Hematopoietic multipotent progenitor cell treated with erythropoietin and hydrocortisone succinate and interleukin-3 and kit ligand, for 17 days (in vitro differentiated cells): Measurements from ENCODE around the gene PTPRN2.
"Not testable (repeated sequence)": the region's sequence is repeated elsewhere in the genome, so short reads cannot be mapped to it uniquely, and the experiment has no call there.

ENCODE experiments used
- DNase-seq: peaks from one replicate; pipeline ENCODE4 v3.0.0-alpha.2; 2015; ENCODE audit warnings: low spot score

The PTPRN2 gene

DNA sequence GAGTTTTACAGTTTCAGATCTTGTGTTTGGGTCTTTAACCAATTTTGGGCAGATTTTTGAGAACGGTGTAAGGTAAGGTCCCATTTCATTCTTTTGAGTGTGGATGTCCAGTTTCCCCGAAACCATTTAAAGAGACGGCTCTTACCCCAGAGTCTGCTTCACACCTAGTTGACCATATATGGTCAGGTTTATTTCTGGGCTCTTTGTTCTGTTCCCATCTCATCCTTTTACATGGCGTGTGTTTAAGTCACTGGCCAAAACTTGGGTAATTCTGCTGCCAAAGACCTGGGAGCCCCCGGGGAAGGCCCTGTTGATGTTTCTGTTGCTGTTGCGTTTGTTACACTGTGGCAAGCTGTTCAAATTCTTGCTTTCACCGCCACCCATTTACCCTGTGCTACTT, 120.1 kb downstream of the PTPRN2 start:
- no peak for DNase-seq

DNA sequence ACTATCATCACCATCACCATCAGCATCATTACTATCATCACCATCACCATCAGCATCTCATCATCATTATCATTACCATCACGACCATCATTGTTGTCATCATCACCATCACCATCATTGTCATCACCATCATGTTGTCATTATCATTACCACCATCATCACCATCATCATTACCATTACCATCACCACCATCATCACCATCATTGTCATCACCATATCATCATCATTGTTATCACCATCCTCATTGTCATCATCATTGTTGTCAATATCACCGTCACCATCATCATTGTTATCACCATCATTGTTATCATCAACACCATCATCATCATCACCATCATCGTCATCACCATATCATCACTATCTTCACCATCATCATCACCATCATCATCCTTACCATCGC, 124.3 kb downstream of the PTPRN2 start:
- DNase-seq = no peak

DNA sequence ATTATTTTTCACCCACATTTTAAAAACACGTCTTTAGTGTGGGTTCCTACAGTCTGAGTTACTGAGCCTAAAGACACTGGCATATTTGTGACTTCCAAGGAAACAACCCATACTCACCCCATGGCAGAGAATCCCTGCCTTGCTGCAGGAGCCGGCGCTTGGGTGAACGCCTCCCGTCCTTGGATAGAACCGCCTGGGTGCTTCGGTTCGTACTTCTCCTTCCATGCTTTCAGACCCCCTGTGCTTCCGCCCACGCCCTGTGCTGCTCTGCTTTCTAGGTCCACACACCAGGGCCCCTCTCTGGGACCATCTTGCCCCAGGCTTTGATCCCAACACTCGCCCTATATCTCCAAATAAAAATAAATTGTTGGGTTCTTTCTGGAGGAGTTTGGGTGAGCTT, 125.8 kb downstream of the PTPRN2 start:
- no peak for DNase-seq

DNA sequence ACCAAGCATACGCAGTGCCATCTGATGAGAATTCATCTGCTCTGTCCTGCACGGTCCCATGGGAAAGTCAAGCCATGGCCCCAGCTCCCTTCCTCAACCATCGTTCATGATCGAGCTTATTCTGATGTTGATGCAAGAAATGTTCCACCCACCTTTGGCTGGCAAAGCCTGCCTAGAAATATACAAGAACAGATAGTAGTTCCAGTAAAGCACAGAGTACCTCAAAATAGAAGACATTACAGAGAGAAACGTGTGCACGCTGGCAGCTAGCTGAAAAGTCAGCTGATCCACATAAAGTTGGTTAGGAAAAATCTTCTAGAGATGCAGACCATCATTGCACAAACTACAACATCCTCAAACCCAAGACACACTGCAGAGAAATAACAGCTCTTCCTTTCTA, 127.0 kb downstream of the PTPRN2 start:
- DNase-seq = no peak

DNA sequence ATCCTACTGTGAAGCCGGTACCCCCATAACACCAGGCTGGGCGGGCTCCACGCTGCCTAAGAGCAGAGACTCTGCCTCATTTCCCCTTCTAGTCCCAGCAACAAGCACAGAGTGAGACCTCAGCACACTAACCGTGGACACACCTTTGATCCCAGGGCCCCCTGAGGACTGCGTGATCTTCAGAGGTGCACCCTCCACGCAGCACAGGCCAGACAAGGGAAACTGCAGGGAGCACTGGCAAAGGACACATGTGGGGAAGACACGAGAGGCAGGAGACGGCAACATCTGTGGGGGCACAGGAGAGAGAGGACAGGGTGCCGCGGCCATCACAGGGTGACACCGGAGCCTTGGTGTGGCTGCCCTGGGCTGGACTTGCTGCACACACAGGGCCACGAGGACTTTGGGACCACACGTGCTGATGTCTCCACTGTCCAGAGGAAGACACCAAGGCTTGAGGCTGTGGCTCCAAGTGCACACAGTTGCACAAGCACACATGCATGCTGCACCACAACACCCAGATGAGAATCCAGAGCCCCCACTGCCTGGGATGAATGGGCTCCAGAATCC, 128.8 kb downstream of the PTPRN2 start:
- DNase-seq = no peak

DNA sequence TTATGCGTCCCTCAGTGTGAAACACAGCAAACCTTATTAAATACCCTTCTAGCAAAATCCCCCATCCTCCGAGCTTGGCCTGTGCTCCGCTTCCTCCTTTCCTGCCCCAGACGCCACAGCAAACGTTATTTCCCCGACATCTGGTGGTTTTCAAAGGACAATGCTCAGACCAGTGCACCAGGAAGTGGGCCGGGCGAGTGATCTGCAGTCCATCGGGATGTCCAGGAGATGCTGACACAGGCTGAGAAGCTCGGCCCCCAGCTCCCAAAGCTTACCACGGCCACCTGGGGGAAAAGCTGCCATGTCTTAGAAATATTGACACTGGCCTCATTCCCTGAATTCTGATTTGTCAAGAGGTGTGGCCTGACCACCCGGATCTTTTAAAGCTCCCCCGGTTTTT, 129.5 kb downstream of the PTPRN2 start:
- no peak for DNase-seq

DNA sequence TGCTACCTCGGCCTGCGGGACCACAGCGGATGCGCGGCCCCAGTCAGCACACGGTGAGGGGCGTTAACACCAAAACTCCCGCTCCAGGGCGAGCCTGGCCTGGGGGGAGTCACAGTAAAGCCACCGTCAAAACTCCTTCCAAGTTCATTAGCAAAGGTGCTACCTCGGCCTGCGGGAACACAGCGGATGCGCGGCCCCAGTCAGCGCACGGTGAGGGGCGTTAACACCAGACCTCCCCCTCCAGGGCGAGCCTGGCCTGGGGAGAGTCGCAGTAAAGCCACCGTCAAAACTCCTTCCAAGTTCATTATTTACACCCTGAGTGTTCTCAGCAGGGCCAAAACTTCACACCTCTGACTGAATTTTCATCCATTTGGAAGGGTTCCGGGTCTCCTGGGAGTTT, 130.0 kb downstream of the PTPRN2 start:
- not testable (repeated sequence) for DNase-seq

DNA sequence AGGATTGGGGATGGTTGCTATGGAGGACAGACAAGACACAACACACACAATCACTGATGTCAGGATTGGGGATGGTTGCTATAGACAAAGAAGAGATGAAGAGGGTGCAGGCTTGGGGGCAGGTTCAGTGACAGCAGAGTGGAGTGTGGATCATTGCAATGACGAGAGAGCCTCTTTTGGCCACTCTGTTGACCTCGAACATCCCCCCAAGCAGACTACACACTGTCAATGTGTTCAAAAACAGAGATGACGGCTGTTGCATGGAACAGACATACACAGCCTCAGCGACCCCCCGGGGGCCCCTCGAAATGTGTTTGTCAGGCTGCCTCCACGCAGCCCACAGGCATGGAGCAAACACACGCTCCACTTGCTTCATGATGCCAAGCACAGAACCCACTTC, 133.0 kb downstream of the PTPRN2 start:
- DNase-seq = no peak

DNA sequence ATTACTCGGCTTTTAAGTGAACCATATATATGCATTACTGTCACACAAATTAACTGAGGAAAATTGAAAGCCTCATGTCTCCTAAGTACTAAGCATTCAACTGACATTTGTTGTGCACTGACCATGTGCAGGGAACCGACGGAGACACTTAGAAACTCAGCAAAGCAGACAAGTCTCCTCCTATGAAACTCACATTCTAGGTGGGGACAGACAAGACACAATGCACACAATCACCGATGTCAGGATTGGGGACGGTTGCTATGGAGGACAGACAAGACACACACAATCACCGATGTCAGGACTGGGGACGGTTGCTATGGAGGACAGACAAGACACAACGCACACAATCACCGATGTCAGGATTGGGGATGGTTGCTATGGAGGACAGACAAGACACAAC, 134.0 kb downstream of the PTPRN2 start:
- DNase-seq = no peak

DNA sequence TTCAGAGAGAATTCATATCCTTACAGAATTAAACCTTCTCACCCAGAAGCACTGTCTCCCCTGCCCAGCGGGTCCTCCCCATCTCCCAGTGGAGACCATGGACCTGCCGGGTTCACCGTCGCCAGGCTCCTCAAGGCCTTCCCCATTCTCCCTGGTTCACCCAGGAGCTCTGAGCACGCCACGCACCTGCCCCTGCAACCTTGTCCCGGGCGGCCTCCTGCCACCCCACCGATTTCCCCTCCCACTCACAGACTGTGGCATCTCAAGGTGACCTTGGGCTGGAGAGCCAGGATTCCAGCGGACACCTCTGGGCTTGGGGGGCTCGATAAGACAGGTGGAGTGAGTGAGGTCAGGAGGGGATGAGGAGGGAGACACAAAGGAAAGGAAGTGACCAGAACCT, 135.3 kb downstream of the PTPRN2 start:
- no peak for DNase-seq

DNA sequence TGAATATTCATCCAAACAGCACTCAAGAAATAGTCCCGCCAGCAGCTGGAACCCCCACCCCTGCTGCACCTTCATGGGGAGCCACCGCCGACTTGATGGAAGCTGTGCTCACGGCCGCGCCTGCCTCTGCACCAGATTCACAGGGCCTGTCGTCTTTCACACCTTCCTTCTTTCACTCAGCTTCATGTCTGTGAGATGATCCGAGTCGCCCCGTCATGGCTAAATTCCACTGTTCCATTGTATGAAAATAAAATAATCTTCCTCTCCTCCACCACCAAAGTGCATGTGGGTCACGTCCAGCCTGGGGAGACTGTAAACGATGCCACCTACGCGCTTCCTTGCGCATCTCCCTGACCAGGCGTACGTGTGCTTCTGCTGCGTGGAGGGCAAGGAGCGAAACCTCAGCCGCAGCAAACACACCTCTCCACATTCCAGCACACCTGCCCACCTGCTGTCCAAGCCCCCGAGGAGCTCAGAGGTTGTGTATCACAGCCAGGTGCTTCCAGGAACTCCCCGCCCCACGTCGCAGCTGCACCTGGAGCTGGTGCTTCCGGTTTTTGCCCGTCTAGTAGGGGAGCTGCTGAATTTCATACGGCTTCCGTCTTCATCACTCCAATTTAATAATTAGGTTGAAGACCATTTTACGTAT, 137.0 kb downstream of the PTPRN2 start:
- DNase-seq = no peak

DNA sequence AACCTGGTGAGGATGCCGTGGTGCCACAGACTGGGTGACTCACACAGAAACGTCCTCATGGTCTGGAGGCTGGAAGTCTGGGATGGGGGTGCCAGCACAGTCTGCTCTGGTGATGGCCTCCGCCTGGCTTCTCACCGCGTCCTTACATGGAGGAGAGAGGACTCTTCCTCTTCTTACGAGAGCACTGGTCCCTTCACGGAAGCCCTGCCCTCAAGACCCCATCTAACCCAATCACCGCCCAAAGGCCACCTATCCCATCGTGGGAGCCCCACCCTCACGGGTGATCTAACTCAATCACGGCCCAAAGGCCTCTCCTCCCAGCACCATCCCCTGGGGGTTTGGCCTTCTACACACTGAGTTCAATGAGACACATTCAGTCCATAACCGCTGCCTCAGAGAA, 137.7 kb downstream of the PTPRN2 start:
- DNase-seq = no peak

DNA sequence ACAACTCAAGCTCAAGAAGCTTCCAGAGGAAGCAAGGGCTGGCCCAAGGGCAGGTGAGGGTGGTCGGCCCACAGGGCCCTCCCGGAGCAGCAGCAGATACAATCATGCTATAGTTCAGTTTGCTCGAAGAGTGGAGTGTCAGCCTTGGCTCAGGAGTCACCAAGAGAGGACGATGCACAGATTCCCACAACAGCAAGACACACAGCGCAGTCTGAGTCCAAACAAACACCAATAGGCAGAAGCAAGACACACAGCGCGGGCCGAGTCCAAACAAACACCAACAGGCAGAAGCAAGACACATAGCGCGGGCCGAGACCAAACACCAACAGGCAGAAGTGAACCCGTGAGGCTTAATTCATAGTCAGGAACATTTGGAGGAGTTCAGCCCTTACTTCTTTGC, 138.4 kb downstream of the PTPRN2 start:
- DNase-seq = no peak

DNA sequence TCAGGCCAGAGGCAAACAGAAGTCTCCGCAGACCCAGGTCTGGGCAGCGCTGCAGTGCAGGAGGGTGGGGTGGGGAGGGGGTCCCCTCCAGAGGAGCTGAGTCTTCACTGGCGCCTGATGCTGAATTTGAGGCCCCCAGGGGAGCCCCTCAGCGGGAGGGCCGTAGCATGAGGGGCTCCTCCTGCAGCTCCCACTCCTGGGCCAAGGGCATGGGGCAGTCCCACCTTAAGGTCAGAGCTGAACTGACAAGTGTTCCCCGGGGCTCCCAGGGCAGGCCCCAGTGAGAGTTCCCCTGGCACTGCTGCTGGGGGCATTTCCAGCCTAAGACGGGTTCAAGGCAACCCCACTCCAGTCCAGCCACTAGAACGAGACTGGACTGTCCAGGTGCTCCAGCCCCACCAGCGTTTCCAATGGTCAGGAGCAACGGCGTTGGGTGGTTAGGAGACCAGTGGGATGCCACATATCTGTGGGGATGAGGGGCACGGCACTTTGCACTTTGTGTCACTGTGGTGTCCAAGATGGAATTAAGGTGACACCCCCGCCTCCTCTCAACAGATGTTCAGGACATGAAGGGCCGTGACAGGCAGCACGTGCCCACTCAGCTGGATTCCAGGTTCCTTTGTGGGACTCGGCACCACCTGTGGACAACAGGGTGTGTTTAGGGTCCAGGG, 139.1 kb downstream of the PTPRN2 start:
- no peak for DNase-seq

DNA sequence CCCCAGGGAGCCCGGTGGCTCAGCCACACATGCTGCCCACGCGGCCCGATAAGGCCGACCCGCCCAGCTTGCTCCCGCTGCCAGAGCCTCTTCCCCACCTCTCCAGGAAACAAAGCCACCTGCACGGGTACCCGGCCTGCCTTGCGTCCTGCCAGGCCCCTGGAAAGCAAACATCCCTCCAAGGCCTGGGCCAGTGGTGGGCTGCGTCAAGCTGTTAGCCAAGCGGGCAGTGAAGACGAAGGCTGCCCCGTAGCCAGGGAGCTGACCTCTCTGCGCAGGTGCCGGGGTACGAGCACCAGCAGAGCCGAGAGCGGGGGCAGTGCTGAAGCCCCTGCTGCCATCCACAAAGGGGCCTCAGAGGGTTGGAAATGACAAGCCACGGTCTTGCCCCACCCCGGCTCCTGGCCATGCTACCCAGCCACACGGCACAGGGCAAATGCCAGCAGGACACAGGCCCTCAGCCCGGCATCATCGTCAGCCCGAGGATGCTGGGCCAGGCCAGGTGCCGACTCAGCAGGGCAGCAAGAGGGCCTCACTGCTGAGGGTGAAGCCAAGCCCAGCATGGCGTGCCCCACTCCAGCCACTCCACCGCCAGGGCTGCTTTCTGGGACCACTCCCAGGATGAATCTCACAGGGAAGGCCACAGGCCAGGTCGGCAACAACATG, 140.0 kb downstream of the PTPRN2 start:
- no peak for DNase-seq

DNA sequence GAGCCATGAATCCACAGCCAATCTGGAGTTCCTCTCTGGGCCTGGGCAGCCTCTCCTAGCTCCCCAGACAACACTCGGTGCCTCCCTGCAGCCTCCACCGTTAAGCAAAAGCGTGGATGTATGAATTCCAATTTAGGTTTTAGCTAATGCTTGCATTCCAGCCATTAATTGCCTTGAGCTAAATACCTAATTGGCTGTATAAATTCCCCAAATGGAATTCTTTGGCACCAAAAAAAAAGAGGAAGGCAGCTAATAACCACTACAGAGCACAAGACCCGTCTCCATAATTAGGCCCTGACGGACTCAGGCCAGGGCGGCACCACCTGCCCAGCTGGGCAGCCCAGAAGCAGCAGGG, 140.5 kb downstream of the PTPRN2 start:
- DNase-seq = no peak

DNA sequence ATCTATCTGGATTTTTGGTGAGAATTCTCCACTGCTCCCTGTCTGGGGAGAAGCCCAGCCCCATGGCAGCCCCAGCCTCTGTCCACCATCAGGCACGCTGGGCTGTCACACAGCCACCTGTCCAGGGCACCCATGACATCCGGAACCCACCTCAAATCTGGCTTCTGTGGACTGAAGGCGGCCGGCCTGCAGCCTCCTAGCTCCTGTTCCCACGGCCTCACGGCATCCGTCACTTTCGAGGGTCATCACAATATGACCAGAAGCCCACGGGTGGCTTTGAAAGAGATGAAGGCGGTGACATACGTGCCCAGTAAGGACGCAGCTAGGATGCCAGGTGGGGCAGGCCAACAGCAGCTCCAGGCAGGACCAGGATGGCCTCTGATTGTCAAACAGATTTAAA, 140.9 kb downstream of the PTPRN2 start:
- no peak for DNase-seq

DNA sequence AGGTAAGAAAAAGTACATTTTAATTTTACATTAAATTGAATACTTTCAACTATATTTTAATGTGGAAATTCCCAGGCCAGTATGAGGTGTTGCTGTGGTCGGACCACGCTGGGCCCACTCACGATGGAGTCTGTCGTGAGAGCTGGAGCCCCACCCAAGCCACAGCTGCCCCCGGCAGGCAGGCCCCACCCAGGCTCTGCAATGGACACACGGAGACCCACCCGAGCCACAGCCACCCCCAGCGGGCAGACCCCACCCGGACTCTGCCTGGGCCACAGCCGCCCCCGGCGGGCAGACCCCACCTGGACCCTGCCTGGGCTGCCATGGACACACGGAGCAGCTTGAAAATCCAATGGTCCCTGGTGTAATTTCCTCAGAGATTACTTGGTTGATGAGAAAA, 141.3 kb downstream of the PTPRN2 start:
- no peak for DNase-seq

DNA sequence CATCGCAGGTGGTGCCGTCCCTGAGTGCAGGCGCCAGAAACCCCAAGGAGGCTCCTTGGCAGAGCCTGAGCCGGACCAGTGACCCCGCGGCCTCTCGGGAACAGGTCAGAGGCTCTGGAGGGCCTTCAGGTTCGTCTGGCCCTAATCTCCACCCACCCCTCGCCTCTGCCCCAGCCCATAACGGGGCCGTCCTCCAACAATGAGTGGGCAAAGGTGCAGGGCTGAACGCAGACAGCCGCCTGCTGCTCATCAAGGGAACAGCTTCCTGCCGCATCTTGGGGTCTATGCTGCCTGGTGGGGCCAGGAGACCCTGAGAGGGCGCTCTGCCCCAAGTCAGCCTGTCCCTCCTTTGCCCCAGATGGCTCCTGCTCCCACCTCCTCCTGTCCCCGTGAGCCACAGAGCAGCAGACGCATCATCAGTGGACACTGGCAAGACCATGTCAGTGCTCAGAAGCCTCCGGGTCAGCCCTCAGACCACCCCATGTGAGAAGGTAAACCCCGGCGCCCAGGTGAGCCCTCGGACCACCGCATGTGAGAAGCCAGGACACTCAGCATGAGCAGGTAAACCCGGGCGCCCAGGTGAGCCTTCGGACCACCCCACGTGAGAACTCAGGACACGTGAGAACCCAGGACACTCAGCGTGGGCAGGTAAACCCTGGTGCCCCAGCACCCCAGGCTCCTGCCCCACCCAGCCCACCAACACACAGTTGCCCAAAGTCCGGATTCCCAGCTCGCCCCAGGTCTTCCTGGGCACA, 142.0 kb downstream of the PTPRN2 start:
- no peak for DNase-seq

DNA sequence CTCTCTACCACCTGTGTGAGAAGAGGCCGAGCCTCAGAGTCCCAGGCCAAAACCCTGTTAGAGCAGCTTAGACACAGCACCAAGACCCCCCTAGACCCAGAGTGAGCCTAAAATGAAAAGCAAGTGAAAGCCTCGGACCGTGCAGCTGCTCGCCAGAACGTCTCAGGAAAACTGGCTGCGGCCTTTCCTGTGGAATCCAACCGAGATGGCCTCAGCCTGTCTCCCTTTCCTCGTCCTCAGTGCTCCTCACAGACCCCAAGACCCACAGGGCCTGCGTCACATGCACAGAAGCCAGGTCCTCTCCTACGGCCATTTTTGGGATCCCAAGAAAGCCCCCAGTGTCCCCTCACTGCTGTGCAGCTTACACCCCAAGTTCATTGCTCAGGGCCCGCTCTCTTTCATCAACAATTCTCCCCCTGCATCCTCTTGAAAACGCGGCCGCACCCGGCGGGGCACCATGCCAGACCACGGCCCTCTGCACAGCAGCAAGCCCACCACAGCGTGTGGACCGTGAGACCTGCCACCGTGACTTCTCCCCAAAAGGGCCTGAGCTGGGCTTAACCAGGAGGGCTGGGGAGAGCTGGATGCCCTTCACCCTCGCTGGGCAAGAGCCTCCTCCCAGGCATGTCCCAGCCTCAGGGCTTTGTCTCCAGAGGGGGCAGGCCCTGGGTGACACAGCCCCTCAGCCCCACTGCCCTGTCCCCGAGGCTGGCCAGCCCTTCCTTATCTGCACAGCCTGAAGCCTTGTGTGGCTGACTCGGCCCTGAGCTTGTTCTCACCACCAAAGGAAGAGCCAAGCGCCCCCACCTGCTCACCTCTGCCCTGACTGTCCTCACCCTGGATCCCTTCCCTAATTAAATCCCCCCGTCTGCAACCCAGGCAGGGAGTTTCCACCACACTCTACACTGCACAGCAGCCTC, 142.9 kb downstream of the PTPRN2 start:
- DNase-seq = no peak

DNA sequence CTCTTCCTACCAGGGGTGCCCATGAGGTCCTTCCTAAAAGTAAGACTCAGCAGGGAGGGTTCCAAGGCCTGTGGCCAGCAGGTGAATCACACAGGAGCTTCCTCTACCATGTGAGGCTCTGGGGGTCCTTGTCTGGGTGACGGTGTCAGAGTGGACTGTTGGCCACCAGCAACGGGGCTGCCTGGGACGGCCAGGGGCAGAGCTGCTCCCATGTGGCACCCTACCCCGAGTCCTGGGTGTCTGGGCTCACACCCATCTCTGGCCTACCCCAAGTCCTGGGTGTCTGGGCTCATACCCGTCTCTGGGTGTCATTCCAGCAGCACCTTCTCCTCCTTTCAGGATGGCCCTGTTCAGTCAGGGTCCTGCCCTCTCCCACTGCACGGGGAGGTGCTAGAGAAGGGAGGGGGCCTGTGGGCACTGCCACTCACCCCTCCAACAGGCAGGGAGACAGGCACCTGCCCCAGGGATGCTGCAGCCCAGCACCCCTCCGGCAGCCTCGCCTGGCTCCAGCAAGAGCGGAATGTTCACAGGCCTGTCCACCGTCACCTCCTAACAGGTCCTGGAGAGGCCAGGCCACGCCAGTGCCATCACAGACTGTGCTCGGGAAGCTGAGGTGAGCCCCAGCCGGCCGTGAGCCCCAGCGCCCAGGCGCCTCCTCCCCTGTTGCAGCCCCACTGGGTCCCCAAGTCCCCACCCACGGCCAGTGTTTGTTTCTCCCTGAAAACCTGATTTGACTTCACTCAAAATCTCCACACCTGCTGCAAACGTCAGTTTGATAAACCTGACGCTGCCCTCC, 143.7 kb downstream of the PTPRN2 start:
- DNase-seq = no peak
